Dermis microvascular lymphatic vessel endothelial cell (primary cell): ENCODE measurements around the gene ZC3H18. TPM values are rescaled to one million over a fixed set of nuclear protein-coding genes. Genes with fewer than 3 reads are reported as not detected.
A peak's percentile ranks its signal among the peaks of the same experiment; 100 is the strongest.

Source experiments
- DNase-seq, 2 donors: peaks; one replicate each; pipeline versions ENCODE4 v3.0.0 to v3.0.0-alpha.2; 2010; ENCODE audit warnings: low read depth in 2 of 2
- total RNA-seq: library from RNA; depleted of rRNA; stranded (reverse); fragments of >200 nt; gene quantifications from 2 replicates; pipeline ENCODE4 v1.2.1, GENCODE V29; 2014

ZC3H18 gene
- total RNA-seq, 1 donor from 2014 or later, result 7.4 TPM

GRCh38 chr16:88580371-88580770 lies 10.2 kb downstream of the ZC3H18 start:
- DNase-seq, result no peak

GRCh38 chr16:88581033-88581432 lies 10.8 kb downstream of the ZC3H18 start:
- DNase-seq, result no peak

- no peak for DNase-seq
These were observed 12.8 kb downstream of the ZC3H18 start for GRCh38 chr16:88582912-88583575.

GRCh38 chr16:88584676-88585075 lies 14.5 kb downstream of the ZC3H18 start:
- DNase-seq, result peak in 1 of 2 donors; percentile 30

GRCh38 chr16:88585269-88585668 lies 15.1 kb downstream of the ZC3H18 start:
- DNase-seq, result no peak

- DNase-seq, result no peak
These were observed 15.9 kb downstream of the ZC3H18 start for GRCh38 chr16:88585927-88586581.

- DNase-seq, result no peak
These were observed 17.9 kb downstream of the ZC3H18 start for GRCh38 chr16:88588148-88588547.

- no peak for DNase-seq
These were observed 18.6 kb downstream of the ZC3H18 start for GRCh38 chr16:88588754-88589153.

- no peak for DNase-seq
These were observed 19.2 kb downstream of the ZC3H18 start for GRCh38 chr16:88589441-88589840.

GRCh38 chr16:88591577-88592021 lies 21.4 kb downstream of the ZC3H18 start:
- DNase-seq, result no peak

GRCh38 chr16:88593061-88593460 lies 22.9 kb downstream of the ZC3H18 start:
- no peak for DNase-seq

- DNase-seq, result no peak
These were observed 23.3 kb downstream of the ZC3H18 start for GRCh38 chr16:88593489-88593888.

GRCh38 chr16:88593910-88594309 lies 23.7 kb downstream of the ZC3H18 start:
- DNase-seq, result no peak

- no peak for DNase-seq
These were observed 24.9 kb downstream of the ZC3H18 start for GRCh38 chr16:88595101-88595500.

- no peak for DNase-seq
These were observed 25.7 kb downstream of the ZC3H18 start for GRCh38 chr16:88595921-88596320.

- DNase-seq, result no peak
These were observed 26.3 kb downstream of the ZC3H18 start for GRCh38 chr16:88596483-88596882.

- no peak for DNase-seq
These were observed 27.8 kb downstream of the ZC3H18 start for GRCh38 chr16:88597856-88598491.

GRCh38 chr16:88599092-88599733 lies 29.0 kb downstream of the ZC3H18 start:
- DNase-seq, result peak in 1 of 2 donors; percentile 18

- DNase-seq, result no peak
These were observed 29.8 kb downstream of the ZC3H18 start for GRCh38 chr16:88599825-88600538.

- no peak for DNase-seq
These were observed 30.3 kb downstream of the ZC3H18 start for GRCh38 chr16:88600539-88600896.

- no peak for DNase-seq
These were observed 31.3 kb downstream of the ZC3H18 start for GRCh38 chr16:88601313-88602036.
